CD4-positive, alpha-beta T cell treated with Interleukin-15 for 4 hours (primary cell): ENCODE results near the gene CBARP.

Source experiments
- DNase-seq: peaks from one replicate; pipeline ENCODE4 v3.0.0-alpha.2; 2020; ENCODE audit warnings: low spot score

The CBARP gene

DNA sequence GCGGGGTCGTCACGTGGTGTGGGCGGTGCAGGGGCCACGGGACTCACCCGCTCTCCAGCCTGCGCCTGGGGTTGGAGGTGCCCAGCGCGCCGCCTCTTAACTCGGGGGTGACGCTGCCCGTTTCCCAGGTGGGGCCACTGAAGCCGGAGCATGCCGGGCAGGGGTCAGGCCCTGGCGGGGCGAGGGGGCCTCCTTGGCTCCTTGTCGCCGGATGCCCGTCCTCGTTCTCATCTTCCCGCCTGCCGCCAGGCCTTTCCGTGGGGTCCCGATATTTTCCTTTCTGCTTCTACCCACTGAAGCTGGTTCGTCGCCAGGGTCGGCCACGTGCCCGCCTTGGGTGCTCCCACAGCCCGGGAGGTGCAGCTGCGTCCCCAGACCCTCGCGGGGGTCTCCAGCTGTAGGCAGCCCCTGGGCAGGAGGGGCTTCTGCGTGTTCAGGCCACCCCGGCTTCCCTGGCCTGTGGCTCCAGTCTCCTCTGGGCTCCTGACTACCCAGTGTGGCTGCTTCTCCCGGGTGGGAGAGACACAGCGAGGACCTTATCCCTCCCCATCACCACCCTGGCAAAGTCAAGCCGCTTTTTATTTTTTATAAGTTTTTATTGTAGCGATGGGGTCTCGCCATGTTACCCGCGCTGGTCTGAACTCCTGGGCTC is 38.3 kb upstream of the CBARP start:
- no peak for DNase-seq

DNA sequence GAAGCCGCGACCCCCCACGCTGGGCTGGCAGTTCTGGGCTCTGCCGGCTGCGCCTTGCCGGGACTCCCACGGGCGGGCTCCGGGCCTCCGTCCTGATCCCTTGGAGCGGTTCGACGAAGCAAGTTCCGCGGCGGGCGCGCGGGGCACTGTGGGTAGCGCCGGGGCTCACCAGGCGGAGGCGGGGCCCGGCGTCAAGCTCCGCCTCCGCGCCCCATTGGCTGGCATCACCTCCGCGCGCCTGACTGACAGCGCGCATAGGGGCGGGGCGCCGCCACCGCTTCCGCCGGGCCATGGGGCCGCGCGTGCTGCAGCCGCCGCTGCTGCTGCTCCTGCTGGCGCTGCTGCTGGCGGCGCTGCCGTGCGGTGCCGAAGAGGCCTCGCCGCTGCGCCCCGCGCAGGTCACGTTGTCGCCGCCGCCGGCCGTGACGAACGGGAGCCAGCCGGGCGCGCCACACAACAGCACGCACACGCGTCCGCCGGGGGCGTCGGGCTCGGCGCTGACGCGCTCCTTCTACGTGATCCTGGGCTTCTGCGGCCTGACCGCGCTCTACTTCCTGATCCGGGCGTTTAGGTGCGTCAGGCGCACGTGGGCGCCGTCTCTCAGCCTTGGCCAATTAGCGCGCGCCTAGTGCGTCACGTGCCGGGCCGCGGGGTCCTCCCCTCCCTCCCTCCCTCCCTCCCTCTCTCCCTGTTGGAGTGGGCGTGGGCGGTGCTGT is 37.6 kb upstream of the CBARP start, which contains the start of gene FAM174C:
FAM174C (plus strand) TSS at position 271 of the 716 bp plus-strand sequence; CDS start at position 291, 20 bp downstream.
- peak; percentile 95 for DNase-seq

DNA sequence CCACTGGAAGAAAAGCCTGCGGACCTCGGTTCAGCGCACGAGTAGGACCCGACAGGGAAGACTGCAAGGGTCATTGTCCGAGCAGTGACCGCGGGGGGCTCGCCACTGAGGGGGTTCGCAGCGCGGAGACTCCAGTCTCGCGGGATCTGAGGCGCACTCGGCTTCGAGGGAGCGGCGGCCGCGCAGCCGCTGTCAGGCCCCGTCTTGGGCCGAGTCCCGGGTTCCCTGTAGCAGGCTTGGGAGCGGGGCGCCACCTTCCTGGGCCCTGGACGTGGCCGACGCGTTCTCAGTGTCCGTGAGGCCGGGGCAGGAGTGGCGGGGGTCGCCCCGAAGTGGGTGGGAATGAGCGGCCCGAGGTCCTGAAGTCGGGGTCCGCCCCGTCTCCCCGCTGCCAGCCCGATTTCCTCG is 37.1 kb upstream of the CBARP start:
- DNase-seq = no peak

DNA sequence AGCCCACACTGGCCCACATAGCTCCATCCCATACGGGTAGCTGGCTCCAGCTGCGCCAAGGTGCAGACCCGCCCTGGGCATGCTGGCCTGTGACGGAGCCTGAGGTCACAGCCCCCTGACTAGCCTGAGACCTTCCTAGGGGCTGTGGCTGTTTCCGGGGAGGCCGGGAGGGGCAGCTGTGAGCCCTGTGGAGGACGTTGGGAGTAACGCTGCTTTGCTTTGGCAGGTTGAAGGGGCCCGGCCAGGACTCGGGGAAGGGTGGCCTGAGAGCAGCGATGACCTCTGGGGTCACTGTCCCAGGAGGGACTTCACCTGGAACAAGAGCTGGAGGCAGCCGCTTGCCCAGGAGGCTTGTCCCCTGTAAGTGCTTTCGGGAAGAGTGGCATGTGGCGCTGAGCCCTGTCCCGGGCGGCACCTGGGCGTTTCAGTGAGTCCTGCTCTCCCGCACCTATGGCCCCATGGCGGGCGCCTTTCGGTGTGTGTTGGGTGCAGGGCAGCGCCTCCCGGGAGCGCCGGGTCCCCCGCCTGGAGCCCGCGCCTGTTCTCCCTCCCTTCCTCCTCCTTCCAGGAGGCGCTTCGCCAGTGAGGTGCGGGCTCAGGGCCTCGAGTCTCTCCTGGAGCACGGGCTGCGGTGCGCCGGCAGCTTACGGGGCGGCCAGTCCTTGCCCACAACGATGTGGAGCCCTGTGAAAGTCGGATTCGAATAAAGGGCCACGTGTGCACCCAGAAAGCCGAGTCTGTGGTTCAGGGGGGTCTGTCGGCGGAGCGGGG is 36.5 kb upstream of the CBARP start:
- DNase-seq = no peak

DNA sequence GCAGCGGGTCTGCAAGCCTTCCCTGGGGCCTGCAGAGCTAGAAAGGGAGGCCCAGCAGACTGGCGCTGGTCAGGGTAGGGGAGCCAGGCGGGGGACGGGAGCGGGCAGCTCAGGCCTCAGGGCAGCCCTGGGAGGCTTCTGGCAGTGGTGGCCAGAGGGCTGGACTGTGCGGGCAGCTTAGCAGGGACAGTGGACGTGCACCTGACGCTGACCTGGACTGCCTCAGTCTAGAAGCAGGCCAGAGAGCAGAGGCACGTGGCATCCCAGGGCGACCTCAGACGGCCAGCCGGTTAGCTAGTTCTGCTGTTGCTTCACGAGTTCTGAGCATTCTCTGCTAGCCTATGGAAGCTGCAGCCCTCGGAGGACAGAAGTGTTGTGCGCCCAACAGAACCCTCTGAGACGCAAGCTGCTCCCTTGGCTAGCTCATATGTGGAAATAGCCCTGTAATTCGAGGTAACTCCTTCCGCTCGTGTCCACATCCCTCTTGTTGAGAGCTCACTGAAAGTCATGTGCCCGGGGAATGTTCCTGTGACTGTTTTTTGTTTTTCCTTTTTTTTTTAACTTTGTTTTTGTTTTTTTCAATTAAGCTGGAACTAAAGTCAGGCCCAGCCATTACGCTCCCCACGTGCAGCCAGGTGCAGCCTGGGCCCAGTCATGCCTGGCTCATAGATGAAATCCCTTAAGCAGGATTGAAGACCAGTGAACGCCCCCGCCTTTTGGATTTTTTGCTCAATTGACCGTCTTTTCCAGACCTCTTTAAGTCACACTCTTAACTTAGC is 35.6 kb upstream of the CBARP start:
- DNase-seq = no peak

DNA sequence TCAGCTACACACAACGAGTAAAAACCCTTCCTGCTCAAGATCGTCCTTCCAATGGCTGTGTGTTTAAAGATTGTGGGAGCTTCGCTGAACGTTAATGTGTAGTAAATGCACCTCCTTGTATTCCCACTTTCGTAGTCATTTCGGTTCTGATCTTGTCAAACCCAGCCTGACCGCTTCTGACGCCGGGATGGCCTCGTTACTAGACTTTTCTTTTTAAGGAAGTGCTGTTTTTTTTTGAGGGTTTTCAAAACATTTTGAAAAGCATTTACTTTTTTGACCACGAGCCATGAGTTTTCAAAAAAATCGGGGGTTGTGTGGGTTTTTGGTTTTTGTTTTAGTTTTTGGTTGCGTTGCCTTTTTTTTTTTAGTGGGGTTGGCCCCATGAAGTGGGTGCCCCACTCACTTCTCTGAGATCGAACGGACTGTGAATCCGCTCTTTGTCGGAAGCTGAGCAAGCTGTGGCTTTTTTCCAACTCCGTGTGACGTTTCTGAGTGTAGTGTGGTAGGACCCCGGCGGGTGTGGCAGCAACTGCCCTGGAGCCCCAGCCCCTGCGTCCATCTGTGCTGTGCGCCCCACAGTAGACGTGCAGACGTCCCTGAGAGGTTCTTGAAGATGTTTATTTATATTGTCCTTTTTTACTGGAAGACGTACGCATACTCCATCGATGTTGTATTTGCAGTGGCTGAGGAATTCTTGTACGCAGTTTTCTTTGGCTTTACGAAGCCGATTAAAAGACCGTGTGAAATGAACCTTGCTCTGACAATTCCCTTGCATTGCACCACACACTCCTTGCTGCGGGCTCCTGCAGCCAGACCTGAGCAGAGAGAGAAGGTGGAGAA is 34.8 kb upstream of the CBARP start:
- no peak for DNase-seq

DNA sequence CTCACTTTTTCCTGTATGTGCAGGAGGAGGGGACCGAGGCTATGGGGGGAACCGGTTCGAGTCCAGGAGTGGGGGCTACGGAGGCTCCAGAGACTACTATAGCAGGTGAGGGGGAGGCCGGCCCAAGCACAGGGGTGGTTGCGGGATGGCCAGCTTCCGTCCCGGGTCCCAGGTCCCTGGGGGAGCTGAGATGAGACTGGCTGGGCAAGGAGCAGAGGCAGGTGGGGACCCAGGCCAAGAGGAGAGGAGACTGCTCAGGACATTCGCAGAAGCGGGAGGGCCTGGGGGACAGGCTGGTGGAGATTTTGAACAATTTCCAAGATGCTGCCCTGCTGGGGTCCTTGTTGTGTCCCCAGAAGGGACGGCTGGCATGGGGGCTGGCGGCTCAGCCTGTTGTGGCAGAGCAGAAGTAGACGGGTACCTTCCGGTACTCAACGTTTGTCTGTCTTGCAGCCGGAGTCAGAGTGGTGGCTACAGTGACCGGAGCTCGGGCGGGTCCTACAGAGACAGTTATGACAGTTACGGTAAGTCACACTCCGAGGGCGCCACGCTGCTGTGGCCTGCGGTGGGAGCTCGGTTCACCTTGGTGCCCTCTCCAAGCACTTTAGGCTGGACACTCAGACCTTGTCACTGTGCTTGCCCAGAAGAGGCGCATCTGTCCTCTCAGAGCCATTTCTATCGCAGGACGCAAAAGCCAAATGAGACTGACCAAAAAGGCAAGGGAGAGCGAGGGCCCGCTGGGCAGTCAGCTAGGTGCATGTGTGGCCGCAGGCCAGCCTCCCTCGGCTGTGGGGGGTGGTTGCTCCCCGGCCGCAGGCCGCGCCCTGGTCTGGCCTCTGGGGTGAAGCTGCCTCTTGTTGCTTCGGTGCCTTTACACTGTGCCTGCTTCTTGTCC is 34.0 kb upstream of the CBARP start:
- DNase-seq = no peak

DNA sequence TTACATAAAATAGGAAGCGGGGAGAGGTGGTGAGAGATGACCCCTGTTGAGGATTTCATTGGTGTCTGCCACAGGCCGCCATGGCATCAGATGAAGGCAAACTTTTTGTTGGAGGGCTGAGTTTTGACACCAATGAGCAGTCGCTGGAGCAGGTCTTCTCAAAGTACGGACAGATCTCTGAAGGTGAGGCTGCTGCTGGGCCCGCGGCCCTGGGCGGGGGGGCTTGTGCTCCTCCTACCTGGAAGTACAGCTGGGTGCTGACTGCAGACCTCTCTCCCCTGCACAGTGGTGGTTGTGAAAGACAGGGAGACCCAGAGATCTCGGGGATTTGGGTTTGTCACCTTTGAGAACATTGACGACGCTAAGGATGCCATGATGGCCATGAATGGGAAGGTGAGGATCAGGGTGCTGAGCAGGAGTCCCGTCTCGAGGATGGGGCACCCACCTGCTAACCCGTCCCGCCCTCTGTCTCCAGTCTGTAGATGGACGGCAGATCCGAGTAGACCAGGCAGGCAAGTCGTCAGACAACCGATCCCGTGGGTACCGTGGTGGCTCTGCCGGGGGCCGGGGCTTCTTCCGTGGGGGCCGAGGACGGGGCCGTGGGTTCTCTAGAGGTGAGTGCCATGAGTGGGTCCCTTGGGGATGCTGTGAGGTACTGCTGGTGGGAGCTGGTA is 33.2 kb upstream of the CBARP start:
- no peak for DNase-seq

DNA sequence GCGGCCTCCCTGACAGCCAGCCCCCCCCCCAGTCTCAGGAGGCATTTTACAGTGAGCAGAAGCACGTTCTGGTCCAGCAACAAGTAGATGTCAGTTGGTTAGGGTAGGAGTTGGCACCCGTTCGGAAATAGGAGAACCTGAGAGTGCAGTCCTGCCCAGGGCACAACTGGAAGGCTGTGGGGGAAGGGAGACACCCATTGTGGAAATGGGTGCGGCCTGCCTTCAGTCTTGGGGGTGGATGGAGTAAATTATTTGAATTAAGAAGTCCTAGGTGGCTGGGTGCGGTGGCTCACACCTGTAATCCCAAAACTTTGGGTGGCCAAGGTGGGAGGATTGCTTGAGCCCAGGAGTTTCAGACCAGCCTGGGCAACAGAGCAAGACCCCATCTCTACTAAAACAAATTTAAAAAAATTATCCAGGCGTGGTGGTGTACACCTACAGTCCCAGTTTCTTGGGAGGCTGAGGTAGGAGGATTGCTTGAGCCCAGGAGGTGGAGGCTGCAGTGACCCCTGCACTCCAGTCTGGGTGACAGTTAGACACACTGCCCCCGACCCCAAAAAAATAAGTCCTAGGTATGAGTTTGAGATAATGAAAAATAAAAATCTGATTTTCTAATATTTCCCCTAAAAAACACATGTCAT is 32.5 kb upstream of the CBARP start:
- DNase-seq = no peak

DNA sequence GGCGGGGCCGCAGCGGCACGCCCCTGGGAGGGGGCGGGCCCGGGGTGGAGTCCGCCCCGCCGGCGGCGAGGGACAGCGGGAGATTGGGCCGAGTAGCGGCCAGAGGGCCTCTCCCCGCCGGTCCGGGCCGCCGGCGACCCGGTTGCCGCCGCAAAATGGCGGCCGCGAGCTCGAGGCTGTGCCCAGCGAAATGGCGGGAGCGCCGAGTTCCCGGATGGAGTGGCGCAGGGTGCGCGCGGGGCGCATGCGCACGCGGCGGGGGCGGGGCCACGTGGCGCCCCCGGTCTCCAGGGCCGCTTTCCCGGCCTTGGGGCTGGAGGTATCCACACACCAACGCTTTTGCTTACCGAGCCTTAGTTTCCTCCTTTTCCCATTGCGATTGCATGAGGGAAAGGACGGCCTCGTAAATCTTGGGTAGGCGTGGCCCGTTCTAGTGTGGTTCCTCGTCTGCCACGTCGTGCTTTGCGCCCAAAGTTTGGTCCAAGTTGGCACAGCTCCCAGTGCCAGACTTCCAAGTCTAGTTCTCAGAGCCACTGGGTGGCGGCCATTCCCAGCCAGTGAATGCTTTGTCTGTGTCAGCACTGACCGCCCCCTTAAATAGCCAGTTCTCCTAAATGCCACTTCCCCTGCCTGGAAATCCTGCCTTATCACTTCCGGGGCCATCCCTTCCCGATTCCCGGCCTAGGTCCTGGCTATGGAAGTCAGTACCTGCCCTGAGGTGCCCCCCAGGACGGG is 31.8 kb upstream of the CBARP start:
- DNase-seq = peak; percentile 86

DNA sequence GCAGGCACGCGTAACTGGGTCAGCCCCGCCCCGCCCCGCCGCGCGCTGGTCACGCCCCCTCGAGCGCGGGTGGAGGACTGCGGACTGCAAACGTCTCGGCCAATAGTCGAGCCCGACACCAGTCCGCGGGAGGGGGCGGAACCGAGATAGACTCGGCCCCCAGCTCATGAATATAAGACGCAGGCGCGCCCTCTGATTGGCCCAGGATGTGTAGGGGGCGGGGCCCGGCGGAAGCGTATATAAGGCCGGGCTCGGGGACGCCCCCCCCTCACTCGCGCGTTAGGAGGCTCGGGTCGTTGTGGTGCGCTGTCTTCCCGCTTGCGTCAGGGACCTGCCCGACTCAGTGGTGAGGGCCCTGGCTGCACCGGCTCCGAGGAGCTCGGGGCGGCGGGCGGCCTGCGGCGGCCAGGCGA is 31.3 kb upstream of the CBARP start, which contains the start of gene CIRBP:
CIRBP (plus strand) TSS at position 268 of the 413 bp plus-strand sequence. CDS start 1,602 bp downstream, outside the sequence.
- DNase-seq = peak; percentile 99

DNA sequence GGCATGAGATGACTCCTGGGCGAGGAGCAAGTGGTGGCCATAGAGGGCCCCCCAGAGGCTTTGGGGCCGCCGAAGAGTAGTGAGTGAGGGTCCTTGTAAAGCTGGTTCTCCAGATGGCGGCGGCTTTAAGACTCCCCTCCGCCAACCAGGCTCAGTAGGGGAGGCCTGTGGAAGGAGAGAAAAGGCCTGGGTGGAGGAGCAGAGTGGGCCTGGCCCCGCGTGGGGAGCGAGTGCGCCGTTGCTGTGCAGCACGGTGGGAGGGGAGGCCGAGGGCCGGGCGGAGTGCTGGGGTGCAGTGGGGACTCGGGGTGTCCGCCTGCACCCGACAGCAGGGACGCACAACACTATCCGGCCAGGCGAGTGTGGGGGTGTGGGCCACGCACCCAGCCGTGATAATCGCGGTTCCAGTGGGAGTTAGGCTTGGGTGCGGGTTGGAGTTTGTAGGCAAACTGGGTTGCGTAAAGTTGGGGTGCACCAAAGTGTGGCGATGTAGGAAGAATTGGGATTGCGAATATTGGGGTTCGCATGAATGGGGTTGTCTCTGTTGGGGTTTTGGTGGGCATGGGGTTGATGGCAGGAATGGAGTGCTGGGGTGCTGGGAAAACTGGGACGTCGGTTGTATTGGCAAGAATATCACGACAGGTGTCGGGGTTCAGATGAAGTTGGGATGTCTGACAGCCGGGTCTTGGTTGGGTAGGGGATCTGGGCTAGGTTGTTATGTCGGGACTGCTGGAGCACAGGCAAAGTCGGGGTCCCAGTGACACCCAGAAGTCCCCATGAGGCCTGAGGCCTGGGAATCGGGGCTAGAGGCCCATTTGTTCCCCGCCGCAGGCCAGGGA is 30.6 kb upstream of the CBARP start:
- no peak for DNase-seq

DNA sequence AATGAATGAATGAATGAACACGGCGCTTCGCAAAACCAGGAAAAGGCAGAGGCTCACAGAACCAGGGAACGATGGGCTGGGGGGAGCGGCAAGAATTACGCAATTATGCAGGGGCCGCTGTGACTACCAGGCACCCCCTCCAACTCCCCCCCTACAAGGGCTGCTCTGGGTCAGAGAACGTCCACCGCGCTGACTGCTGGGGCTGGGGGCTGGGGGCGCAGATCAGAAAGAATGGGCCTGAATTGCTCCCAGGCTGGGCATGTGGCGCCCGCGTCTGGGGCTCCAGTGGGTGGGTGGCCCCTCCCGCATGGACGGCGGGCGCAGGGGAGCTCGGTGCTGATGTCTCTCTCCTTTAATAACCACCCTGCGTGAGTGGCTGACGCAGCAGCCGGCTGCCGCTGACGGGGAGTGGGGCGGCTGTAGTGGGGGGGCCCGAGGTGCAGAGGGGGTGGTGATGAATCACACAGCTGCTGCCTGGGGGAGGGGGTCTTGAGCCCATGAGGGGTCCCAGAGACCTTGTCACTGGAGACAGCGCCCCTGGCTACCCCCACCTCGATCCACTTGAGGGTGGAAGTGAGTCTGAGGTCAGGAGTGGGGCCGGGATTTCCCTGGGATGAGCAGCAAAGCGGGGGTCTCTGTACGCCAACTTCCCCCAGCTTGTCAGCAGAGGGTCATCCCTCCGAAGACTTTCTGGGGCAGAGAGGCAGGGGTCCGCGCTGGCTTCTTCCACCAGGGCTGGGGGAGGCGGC is 29.8 kb upstream of the CBARP start:
- DNase-seq = no peak

DNA sequence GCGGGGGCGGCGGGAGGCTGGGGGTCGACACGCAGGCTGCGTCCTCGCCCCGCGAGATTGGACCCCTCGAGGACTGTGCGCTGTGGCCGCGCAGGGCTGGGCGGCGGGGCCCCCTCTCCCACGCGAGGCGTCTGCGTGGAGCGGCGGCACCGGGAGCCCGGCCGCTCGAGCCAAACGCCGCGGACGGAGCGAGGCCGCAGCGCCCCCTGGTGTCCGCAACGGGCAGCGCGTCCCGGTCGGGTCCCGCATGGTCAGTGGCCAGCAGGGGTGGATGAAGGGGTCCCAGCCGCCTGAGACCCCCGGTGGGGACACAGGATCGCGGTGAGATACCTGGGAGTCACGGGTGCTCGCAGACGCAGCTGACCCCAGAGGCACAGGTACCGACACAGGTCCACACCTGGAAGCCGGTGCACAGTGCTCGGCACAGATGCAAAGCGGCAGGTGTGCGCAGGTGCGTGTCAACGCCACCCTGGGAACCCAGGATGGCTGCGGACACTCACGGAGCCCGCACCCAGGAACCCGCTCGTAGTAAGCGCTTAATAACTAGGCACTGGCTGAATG is 29.2 kb upstream of the CBARP start:
- DNase-seq = peak; percentile 63

DNA sequence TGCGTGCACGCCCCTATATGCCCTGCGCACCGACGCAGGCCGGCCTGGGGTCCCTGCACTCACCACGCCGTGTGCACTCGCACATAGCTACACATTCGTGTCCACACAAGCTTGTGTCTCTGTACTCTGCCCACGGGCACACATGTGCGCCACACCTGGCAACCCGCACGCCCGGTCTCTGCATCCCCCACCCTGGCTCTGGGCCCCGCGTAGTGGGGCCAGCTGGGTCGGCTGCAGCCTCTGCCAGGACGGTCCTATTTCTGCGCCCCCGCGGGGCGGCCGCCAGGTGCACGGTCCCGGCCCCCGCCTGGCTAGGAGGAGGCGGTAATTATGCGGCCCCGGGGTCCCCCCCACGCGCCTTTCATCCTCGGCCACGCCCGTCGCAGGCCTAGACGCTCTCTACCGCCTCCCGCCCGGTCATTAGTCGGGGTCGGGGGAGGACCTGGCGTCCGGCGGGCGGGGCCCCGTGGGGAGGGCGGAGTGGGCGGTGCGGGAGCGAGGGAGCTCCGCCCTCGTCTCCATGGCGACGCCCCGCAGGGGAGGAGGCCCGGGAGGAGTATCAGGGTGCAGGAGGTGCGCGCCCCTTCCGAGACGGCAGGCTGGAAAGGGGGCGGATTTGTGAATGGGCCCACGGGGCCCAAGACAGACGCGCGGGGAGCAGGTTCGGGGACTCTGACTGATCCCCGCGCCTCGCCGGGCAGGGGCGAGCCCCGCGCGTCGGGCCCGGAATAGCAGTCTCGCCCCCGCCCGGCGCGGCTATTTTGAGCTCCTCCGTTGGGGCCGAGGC is 28.5 kb upstream of the CBARP start:
- DNase-seq = peak; percentile 89
